ENCODE data around the gene DUOX2.

- TF ChIP-seq CTCF (IDR thresholded peaks at IDR 0.05) (no peak), POLR2A (IDR thresholded peaks at IDR 0.05) (no peak), POLR2AphosphoS5 (IDR thresholded peaks at IDR 0.05) (no peak)
Measured at GRCh38 chr15:45150997-45151396, 37.0 kb upstream of the DUOX2 start.

All from transverse colon (tissue), 4 donors.